Right lung (tissue), 5 donors: ENCODE measurements around the gene LRRC8C. TPM values are rescaled to one million over a fixed set of nuclear protein-coding genes. Genes with fewer than 3 reads are reported as not detected.

Experiments
- DNase-seq, 2 donors: peaks; one replicate each; pipeline ENCODE4 v3.0.0-alpha.2; 2013
- polyA plus RNA-seq, 5 donors: library from polyadenylated mRNA; unstranded; fragments of 120-200 nt; gene quantifications; one replicate each; pipeline versions ENCODE4 v1.2.1 to v1.2.3, GENCODE V29; 2013; ENCODE audit warnings: inconsistent platforms in 1 of 5, low replicate concordance in 1 of 5; ENCODE audit not compliant: insufficient read length in 5 of 5, insufficient read depth in 1 of 5

The LRRC8C gene
- polyA plus RNA-seq, 5 donors: 5.5 to 10.4 (median 8.3) TPM

DNA sequence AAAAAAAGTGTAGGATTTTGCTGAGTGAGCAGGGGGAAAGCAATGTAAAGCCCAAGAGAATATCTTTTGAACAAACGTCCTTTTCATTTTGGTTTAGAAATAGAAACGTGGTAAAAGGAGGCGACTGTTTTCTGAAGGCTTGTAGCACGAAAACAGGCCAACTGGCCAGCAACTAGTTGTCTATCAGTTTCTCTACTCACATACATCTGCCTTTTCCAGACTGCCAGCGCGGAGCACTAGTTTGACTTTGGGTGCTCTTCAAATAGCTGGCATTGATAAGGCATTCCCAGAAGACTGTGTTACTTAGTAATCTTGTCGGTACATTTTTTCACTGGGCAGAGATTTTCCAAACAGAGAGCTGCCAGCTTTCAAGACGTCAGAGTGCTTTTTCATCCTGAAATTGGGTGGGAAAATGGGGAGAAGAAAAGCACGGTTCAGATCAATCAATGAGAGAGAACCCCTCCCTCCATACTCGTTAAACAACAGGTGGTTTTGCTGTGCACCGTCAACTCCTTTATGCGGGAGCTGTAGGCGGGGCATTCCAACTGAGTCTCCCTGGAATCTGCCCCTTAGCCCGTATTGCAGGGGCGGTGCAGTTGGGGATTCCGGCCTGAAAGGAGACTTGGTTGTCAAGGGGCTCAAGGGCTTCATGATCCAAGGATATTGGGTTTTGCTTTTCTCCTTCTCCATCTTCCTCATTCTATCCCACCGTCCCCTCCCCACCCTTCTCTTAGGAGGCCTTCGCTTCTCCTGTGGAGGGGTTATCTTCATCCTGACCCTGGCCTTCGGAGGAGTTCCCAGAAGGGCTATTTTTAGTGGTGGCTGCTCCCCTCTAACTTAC is 884 bp upstream of the LRRC8C start:
- peak; percentile 5 to 7 for DNase-seq

GRCh38 chr1:89633248-89633799 is 404 bp downstream of the LRRC8C start:
- peak; percentile 24 to 45 for DNase-seq

DNA sequence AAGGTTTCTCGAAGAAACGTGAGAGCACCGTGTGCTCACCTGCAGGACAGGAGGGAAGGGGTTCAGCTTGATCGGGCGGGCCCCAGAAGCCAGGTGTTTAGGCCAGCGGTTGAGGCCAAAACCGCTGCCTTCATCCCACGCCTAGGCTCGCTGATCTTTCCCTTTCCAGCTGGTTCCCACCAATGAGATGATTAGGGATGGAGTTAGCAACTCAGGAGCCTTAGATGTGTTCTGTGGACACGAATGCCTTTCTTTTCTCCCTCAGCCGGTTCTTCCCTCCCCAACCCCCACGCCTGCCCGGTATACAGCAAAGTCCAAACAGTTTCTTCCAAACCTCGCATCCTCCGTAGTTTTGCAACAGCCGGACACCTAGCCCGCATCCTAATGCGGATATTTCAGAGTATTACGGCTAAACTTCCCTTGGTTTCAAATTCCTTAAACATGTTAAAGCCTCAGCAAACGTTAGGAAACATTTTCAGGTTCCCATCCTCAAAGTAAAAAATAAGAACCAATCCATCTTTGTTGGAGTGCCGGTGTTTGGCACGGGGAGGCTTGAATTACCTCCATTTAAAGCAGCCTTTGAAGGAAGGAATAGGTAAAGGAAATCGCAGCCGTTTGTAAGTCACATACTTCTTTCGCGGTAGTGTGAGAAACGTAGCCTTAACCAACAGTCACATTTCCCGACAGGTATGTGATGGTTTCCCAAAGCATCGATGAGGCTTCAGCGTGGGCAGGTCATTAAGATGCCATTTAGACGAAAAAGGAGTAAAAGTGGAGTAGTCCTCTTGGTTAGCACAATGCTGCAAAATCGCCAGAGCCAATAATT is 1.1 kb downstream of the LRRC8C start:
- DNase-seq: peak; percentile 19 to 24

DNA sequence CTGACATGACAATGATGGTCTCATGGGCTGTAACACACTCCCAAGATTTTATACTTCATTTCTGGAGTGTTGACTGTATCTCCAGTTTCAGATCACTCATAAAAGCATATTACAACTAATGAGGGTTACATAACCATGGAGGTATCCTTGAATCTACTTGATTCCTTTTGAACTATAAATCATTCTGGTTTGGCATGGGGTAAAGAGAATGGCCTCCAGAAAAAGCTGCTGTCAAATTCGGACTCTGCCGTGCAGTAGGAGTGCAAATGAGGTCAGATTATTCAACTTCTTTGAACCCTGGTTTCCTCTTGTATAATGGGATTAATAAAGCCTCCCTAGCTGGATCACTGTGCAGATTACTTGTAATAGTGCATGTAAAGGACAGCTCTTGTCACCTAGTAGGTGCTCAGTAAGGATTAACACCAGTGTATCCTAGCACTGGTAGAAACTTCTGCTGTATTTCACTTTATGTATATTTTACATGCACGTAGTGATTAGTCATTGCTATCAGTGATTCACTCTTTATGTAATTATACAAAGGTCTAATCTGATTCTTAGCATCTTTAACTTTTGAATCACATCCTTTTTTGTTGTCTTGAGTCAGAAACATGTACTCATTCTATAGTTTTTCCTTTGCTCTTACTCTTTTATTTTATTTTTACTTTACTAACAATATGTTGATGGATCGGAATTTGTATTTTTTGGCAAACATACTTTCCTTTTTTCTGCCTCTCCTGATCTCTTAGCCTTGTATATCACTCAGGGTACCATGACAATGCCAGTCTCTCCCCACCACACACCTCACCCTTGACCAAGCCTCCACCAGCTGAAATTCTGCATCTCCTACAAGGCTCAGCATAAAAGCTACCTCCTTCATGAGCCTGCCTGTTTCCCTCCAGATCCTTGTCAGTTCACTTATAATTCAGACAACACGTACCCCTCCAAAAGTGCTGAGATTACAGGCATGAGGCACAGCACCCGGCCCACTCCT is 3.2 kb downstream of the LRRC8C start:
- DNase-seq: no peak

- DNase-seq: no peak
Measured at GRCh38 chr1:89637496-89637895, 4.6 kb downstream of the LRRC8C start.

DNA sequence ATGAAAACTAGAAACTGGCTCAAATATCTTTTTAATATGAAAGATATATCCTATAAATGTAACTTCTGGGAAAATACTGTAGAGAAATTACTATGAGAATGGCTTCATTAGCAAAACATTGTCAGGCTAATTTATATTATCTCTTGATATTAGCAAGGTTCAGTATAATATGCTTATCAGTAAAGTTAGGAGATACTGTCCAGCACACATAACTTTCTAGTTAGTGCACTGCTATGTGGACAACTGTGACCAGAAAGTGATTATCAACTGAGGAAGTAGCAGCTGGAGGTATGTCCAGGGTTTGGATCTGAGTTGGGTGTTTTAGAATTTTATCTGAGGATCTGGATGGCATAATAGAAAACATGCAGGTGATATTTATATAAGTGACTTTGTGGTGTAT is 7.5 kb downstream of the LRRC8C start:
- DNase-seq: no peak

- DNase-seq: no peak
Measured at GRCh38 chr1:89641781-89642180, 8.9 kb downstream of the LRRC8C start.

- DNase-seq: no peak
Measured at GRCh38 chr1:89643577-89643976, 10.7 kb downstream of the LRRC8C start.

DNA sequence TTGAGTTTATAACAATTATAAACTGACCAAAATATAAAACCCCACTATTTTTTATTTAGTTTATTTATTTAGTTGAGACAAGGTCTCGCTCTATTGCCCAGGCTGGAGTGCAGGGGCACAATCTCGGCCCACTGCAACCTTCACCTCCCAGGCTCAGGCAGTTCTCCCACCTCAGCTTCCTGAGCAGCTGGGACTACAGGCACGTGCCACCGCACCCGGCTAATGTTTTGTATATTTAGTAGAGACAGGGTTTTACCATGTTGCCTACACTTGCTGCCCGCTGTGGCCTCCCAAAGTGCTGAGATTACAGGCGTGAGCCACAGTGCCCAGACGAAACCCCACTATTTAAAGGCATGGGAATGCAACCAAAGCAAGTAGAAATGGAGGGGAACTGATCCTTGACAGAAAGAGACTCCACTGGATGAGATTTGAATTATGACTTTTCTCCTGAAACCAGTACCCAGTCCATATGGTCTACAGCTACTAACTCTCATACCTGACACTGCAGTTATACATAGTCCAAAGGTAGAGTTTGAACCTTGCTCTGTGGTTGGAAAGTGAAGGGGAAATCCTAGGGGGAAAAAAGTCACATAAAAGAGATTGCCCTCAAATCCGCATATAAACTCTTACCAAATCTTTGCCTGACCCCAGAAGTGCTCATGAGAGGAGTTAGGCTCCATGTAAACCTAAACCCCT is 11.3 kb downstream of the LRRC8C start:
- DNase-seq: no peak

DNA sequence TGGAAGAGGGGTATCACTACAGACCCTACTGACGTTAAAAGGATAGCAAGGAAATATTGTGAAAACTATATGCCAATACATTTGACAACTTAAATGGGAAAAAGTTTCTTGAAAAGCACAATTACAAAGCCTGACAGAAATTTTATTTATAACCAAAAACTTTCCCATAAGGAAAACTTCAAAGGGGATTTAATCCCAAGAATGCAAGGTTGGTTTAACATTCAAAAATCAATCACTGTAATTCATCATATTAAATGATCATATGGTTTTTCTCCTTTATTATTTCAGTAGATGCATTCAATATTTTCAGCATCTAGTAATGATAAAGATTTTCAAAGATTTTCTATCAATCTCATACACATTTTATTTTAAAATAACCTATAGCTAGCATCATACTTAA is 13.3 kb downstream of the LRRC8C start:
- no peak for DNase-seq

GRCh38 chr1:89649783-89650182 is 16.9 kb downstream of the LRRC8C start:
- no peak for DNase-seq

GRCh38 chr1:89652373-89652772 is 19.5 kb downstream of the LRRC8C start:
- DNase-seq: no peak

DNA sequence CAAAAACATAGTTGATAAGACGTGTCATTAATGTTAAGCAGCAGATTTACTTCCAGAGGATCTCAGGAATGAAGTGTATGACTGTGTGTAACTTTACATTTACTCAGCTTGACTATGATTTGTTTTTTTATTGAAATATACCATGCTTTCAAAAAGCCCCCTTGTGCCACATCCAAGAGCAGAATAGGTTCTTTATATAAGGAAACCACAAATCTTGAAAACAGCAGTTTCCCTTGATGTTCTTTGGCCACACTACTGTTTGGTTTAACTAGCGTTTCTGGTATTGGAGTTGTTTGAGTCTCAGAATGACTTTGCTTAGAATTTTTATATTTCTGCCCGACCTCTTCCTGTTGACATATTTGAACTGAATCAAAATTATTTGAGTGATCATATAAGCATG is 25.0 kb downstream of the LRRC8C start:
- DNase-seq: no peak

GRCh38 chr1:89659322-89660081 is 26.6 kb downstream of the LRRC8C start:
- no peak for DNase-seq

DNA sequence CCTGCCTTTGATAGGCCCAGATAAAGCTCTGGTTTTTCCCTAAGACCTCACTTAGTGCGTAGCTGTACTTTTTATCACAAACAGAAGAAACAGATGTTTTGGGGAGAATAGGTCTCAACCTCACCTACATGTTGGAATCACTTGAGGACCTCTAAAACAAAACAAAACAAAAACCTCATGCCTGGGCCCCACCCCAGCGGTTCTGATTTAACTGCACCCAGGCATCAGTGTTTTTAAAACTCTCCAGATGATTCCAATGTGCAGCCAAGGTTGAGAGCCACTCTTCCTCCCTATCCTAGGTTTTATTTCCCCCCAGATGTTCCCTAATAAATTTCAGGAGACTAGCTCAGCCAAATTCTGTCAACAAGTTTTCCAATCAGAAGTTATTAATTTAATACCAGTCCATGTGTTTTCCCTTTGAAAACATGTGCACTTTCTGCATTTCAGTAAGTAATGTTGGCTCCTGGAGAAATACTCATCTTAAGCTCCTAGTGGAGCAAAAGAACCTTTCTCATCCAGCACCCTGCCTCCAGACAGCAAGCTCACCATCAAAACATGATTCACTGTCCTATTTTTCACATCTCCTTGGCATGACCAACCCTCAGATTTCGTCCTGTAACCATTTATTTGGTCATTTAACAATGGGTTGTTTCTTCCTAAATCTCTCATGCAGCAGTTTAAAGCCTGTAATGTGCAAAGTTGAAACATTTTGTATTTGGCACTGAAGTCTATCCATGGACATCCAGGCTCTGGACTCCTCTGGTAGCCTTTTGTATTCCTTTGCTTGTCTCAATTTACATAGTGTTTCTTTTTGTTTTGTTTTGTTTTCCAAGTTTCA is 27.5 kb downstream of the LRRC8C start:
- no peak for DNase-seq

DNA sequence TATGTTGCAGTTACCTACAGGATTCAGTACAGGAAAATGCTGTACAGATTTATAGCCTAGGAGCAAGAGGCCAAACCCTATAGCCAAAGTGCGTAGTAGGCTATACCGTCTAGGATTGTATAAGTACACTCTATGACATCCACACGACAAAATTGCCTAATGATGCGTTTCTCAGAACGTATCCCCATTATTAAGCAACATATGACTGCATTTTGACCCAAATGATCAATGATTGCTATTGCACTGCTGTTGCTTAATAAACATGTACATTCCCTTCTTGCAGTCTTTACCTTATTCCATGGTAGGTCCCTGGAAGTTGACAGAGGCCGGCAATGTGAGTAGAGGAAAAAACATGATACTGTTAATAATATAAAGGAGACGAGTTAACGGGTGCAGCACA is 33.0 kb downstream of the LRRC8C start:
- no peak for DNase-seq

- DNase-seq: no peak
Measured at GRCh38 chr1:89666640-89667039, 33.7 kb downstream of the LRRC8C start.

DNA sequence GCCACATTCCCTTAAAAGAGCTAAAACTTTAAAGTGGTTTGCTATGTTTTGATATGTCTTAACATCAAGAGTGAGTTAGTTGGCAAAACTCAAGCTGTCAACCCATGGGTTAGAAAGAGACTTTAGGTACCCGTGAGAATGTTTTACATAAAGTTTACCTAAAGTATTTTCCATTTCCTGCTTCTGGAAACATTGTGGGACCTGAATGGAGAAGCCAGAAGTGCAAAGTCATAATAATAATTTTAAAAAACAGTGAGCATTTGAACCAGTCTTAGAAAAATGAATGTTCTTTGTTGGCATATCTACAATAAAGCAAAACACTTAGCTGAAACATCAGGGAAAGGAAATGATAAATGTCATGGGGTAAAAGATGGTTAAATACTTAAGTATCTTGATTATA is 34.8 kb downstream of the LRRC8C start:
- no peak for DNase-seq

DNA sequence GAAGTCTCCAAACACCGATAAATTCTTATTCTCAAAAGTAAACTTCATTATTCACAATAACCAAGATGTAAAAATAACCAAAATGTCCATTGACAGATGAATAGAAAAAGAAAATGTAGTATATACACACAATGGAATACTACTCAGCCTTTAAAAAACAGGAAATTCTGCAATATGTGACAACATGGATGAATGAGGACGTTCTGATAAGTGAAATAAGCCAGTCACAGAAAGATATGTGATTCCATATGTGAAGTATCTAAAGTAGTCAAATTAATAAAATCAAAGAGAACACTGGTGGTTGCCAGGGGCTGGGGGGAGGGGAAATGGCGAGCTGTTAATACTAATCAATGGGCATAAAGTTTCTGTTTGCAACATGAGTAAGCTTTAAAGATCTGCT is 36.0 kb downstream of the LRRC8C start:
- DNase-seq: no peak
